AG08395 (cell line): ENCODE measurements around the gene DPP8.
"Not testable (repeated sequence)": the region's sequence is repeated elsewhere in the genome, so short reads cannot be mapped to it uniquely, and the experiment has no call there.

Experiments used
- DNase-seq: peaks from one replicate; pipeline ENCODE4 v3.0.0; 2012; ENCODE audit warnings: mixed read lengths, low spot score

DPP8 gene

GRCh38 chr15:65516997-65517865, at the start of gene DPP8:
TSS of gene DPP8 (minus strand) at chr15:65517689. CDS start at chr15:65512553, 5,136 bp downstream.
- peak; percentile 94 for DNase-seq

- no peak for DNase-seq
Observed at GRCh38 chr15:65561934-65562333, 44.4 kb upstream of the DPP8 start.

- no peak for DNase-seq
Observed at GRCh38 chr15:65559941-65560340, 42.5 kb upstream of the DPP8 start.

- no peak for DNase-seq
Observed at GRCh38 chr15:65558997-65559760, 41.7 kb upstream of the DPP8 start.

GRCh38 chr15:65558336-65558735, 40.8 kb upstream of the DPP8 start:
- no peak for DNase-seq

GRCh38 chr15:65556622-65557021, 39.1 kb upstream of the DPP8 start:
- no peak for DNase-seq

- DNase-seq = no peak
Observed at GRCh38 chr15:65553691-65554090, 36.2 kb upstream of the DPP8 start.

GRCh38 chr15:65552851-65553250, 35.4 kb upstream of the DPP8 start:
- not testable (repeated sequence) for DNase-seq

GRCh38 chr15:65551183-65551582, 33.7 kb upstream of the DPP8 start:
- DNase-seq = no peak

- DNase-seq = no peak
Observed at GRCh38 chr15:65550681-65551098, 33.2 kb upstream of the DPP8 start.

GRCh38 chr15:65549288-65549687, 31.8 kb upstream of the DPP8 start:
- not testable (repeated sequence) for DNase-seq

GRCh38 chr15:65547841-65548240, 30.4 kb upstream of the DPP8 start:
- no peak for DNase-seq

- no peak for DNase-seq
Observed at GRCh38 chr15:65541231-65541820, 23.8 kb upstream of the DPP8 start.

GRCh38 chr15:65540314-65540713, 22.8 kb upstream of the DPP8 start:
- DNase-seq = no peak

- no peak for DNase-seq
Observed at GRCh38 chr15:65535192-65535591, 17.7 kb upstream of the DPP8 start.

- no peak for DNase-seq
Observed at GRCh38 chr15:65533057-65533756, 15.7 kb upstream of the DPP8 start.

GRCh38 chr15:65532738-65533051, 15.2 kb upstream of the DPP8 start:
- DNase-seq = no peak

- peak; percentile 97 for DNase-seq
Observed at GRCh38 chr15:65530318-65531111, 13.0 kb upstream of the DPP8 start, which contains the start of gene HACD3. TSS of gene HACD3 (plus strand) at chr15:65530463. CDS start at chr15:65530632, 169 bp downstream.

GRCh38 chr15:65529762-65530317, 12.4 kb upstream of the DPP8 start:
- DNase-seq = no peak

GRCh38 chr15:65528461-65529060, 11.1 kb upstream of the DPP8 start:
- no peak for DNase-seq

- DNase-seq = peak; percentile 54
Observed at GRCh38 chr15:65525622-65526021, 8.1 kb upstream of the DPP8 start.
